ENCODE results near the gene TMEM219. TPM values are rescaled to one million over a fixed set of nuclear protein-coding genes. Genes with fewer than 3 reads are reported as not detected.
"Not testable (repeated sequence)": the region's sequence is repeated elsewhere in the genome, so short reads cannot be mapped to it uniquely, and the experiment has no call there.

TMEM219 gene
- total RNA-seq, 2 donors from 2014 or later = 67.5 to 71.9 TPM

- H3K9me3 ChIP-seq = no peaks in the 10 kb centered on the region
- ATAC-seq = no peak
- no peak overlapping the region for H3K27ac ChIP-seq
- peaks cover 0 to under 1% of the 10 kb centered on the region in 2 donors for H3K27me3 ChIP-seq
- H3K4me1 ChIP-seq = peaks cover 12% of the 10 kb centered on the region
- intact Hi-C loops (cut with DNase I) = no loop called here
- 56 to 60% methylated on average over 8 of the region's 8 CpGs for WGBS, 2 donors
- TF ChIP-seq POLR2A (IDR thresholded peaks at IDR 0.05) = no peak
- TF ChIP-seq CTCF (IDR thresholded peaks at IDR 0.05) = no peak
- H3K4me3 ChIP-seq = no peak overlapping the region
- H3K36me3 ChIP-seq (replicated peaks in 1 of 2; ENCODE audit: insufficient read depth in 1 of 2, low read depth in 2 of 2) = no peaks in the 10 kb centered on the region
- no peak for DNase-seq
These were observed 54.8 kb downstream of the TMEM219 start for GRCh38 chr16:30016555-30017276.

GRCh38 chr16:30017277-30017656 is 55.4 kb downstream of the TMEM219 start:
- Histone ChIP-seq H3K27ac (no peak overlapping the region), H3K4me3 (no peak overlapping the region), H3K4me1 (peaks cover 14% of the 10 kb centered on the region), H3K9me3 (no peaks in the 10 kb centered on the region), H3K36me3 (replicated peaks in 1 of 2; ENCODE audit: insufficient read depth in 1 of 2, low read depth in 2 of 2) (no peaks in the 10 kb centered on the region), H3K27me3 (no peaks in the 10 kb centered on the region)
- no peak for DNase-seq
- WGBS, 2 donors = 95 to 97% methylated on average over 2 of the region's 2 CpGs
- ATAC-seq = no peak
- TF ChIP-seq POLR2A (IDR thresholded peaks at IDR 0.05) = no peak
- TF ChIP-seq CTCF (IDR thresholded peaks at IDR 0.05) = no peak
- intact Hi-C loops (cut with DNase I) = no loop called here

GRCh38 chr16:30017937-30018336 is 56.1 kb downstream of the TMEM219 start:
- intact Hi-C loops (cut with DNase I) = not testable (repeated sequence)

GRCh38 chr16:30018731-30019158 is 56.9 kb downstream of the TMEM219 start:
- Histone ChIP-seq H3K27ac (no peak overlapping the region), H3K36me3 (replicated peaks in 1 of 2; ENCODE audit: insufficient read depth in 1 of 2, low read depth in 2 of 2) (no peaks in the 10 kb centered on the region), H3K9me3 (no peaks in the 10 kb centered on the region), H3K27me3 (no peaks in the 10 kb centered on the region), H3K4me3 (no peak overlapping the region), H3K4me1 (peaks cover 14% of the 10 kb centered on the region)
- no peak for DNase-seq
- TF ChIP-seq CTCF (IDR thresholded peaks at IDR 0.05) (no peak), POLR2A (IDR thresholded peaks at IDR 0.05) (no peak)
- WGBS, 2 donors = 59 to 60% methylated on average over 4 of the region's 4 CpGs
- ATAC-seq = no peak
- intact Hi-C loops (cut with DNase I) = no loop called here

More at GRCh38 chr16:30017937-30018336, 56.1 kb downstream of the TMEM219 start:
- DNase-seq; H3K9me3 ChIP-seq; H3K27me3 ChIP-seq; H3K27ac ChIP-seq; H3K36me3 ChIP-seq (replicated peaks in 1 of 2; ENCODE audit: insufficient read depth in 1 of 2, low read depth in 2 of 2); H3K4me3 ChIP-seq; ATAC-seq: not testable (repeated sequence)
- peaks cover 14% of the 10 kb centered on the region for H3K4me1 ChIP-seq
- WGBS, 2 donors = 72 to 76% methylated on average over 4 of the region's 4 CpGs

Other genes with a start within 250 kb of the TMEM219 start
- under 1 TPM; 0.33 to 0.52 TPM for gene C16orf54, start 216.1 kb upstream of the TMEM219 start, total RNA-seq
- gene ZG16, start 183.8 kb upstream of the TMEM219 start, total RNA-seq = under 1 TPM; 0.26 to 0.99 TPM
- gene KIF22, start 171.3 kb upstream of the TMEM219 start, total RNA-seq = 10 to 100 TPM in 1 of 2 donors, 1 to 10 TPM in 1; 8.9 to 13.7 TPM
- 100 to 1,000 TPM in 1 of 2 donors, 10 to 100 TPM in 1; 57.9 to 125 TPM for gene MAZ, start 155.6 kb upstream of the TMEM219 start, total RNA-seq
- gene PRRT2, start 149.9 kb upstream of the TMEM219 start, total RNA-seq = 1 to 10 TPM in 1 of 2 donors, not detected in 1; 1.0 TPM
- 10 to 100 TPM; 27.5 to 63.9 TPM for gene PAGR1, start 145.9 kb upstream of the TMEM219 start, total RNA-seq
- gene MVP, start 141.6 kb upstream of the TMEM219 start, total RNA-seq = 100 to 1,000 TPM in 1 of 2 donors, 10 to 100 TPM in 1; 75.5 to 139 TPM
- gene CDIPT, start 98.9 kb upstream of the TMEM219 start, total RNA-seq = 10 to 100 TPM; 76.5 to 79.9 TPM
- 10 to 100 TPM; 19.2 to 28.3 TPM for gene SEZ6L2, start 62.5 kb upstream of the TMEM219 start, total RNA-seq
- gene ASPHD1, start 61.6 kb upstream of the TMEM219 start, total RNA-seq = 1 to 10 TPM; 4.7 to 8.2 TPM
- gene KCTD13, start 35.9 kb upstream of the TMEM219 start, total RNA-seq = 10 to 100 TPM; 14.3 to 49.1 TPM
- gene TAOK2, start 11.8 kb downstream of the TMEM219 start, total RNA-seq = 10 to 100 TPM; 31.1 to 58.3 TPM
- 10 to 100 TPM; 11.2 to 17.1 TPM for gene HIRIP3, start 33.5 kb downstream of the TMEM219 start, total RNA-seq
- gene INO80E, start 34.2 kb downstream of the TMEM219 start, total RNA-seq = 10 to 100 TPM; 28.3 to 54.5 TPM
- gene DOC2A, start 48.9 kb downstream of the TMEM219 start, total RNA-seq = under 1 TPM in 1 of 2 donors, not detected in 1; 0.78 TPM
- not detected for gene C16orf92, start 61.1 kb downstream of the TMEM219 start, total RNA-seq
- not detected for gene TLCD3B, start 69.2 kb downstream of the TMEM219 start, total RNA-seq
- 100 to 1,000 TPM; 306 to 384 TPM for gene ALDOA, start 103.7 kb downstream of the TMEM219 start, total RNA-seq
- gene PPP4C, start 113.9 kb downstream of the TMEM219 start, total RNA-seq = 10 to 100 TPM; 29.3 to 32.2 TPM
- 1 to 10 TPM; 1.8 to 2.6 TPM for gene TBX6, start 129.8 kb downstream of the TMEM219 start, total RNA-seq
- 10 to 100 TPM; 28.3 to 84.8 TPM for gene YPEL3, start 134.1 kb downstream of the TMEM219 start, total RNA-seq
- gene GDPD3, start 151.5 kb downstream of the TMEM219 start, total RNA-seq = 1 to 10 TPM in 1 of 2 donors, not detected in 1; 1.8 TPM
- 10 to 100 TPM; 28.8 to 35.3 TPM for gene MAPK3, start 161.1 kb downstream of the TMEM219 start, total RNA-seq
- gene CORO1A, start 221.5 kb downstream of the TMEM219 start, total RNA-seq = 10 to 100 TPM in 1 of 2 donors, 1 to 10 TPM in 1; 8.2 to 17.4 TPM
- 10 to 100 TPM; 47.5 to 54.7 TPM for gene BOLA2B, start 231.6 kb downstream of the TMEM219 start, total RNA-seq
- 10 to 100 TPM; 41.5 to 65.3 TPM for gene SLX1A, start 231.8 kb downstream of the TMEM219 start, total RNA-seq
- 10 to 100 TPM in 1 of 2 donors, 1 to 10 TPM in 1; 5.7 to 63.3 TPM for gene SULT1A3, start 237.2 kb downstream of the TMEM219 start, total RNA-seq